Subcutaneous adipose tissue (tissue), 4 donors: ENCODE data around the gene MED14. TPM values are rescaled to one million over a fixed set of nuclear protein-coding genes. Genes with fewer than 3 reads are reported as not detected.

ENCODE experiments used
- total RNA-seq, 4 donors: library from RNA; depleted of rRNA; stranded (reverse); fragments of >200 nt; gene quantifications; one replicate each; pipeline ENCODE4 v1.1.0, GENCODE V29; 2016
- TF ChIP-seq, protein P1 (sequence below): fragments of 450-650 bp; IDR thresholded peaks from one replicate; pipeline ENCODE4 v1.5.1; 2016; ENCODE audit warnings: low read depth, mild to moderate bottlenecking, control low read depth, antibody characterized with exemption, moderate library complexity

Gene MED14
- total RNA-seq, 4 donors from 2014 or later, result 24.7 to 39.3 (median 31.8) TPM

DNA sequence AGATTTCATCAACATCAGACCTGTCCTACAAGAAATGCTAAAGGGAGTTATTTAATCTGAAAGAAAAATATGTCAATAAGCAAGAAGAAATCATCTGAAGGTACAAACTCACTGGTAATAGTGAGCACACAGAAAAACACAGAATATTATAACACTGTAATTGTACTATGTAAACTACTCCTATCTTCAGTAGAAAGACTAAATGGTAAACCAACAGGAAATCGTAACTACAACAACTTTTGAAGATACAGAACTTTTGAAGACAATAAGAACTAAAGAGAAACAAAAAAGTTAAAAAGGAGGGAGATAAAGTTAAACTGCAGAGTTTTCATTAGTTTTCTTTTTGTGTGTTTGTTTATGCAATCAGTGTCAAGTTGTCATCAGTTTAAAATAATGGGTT lies 12.4 kb downstream of the MED14 start:
- TF ChIP-seq, protein P1, sequence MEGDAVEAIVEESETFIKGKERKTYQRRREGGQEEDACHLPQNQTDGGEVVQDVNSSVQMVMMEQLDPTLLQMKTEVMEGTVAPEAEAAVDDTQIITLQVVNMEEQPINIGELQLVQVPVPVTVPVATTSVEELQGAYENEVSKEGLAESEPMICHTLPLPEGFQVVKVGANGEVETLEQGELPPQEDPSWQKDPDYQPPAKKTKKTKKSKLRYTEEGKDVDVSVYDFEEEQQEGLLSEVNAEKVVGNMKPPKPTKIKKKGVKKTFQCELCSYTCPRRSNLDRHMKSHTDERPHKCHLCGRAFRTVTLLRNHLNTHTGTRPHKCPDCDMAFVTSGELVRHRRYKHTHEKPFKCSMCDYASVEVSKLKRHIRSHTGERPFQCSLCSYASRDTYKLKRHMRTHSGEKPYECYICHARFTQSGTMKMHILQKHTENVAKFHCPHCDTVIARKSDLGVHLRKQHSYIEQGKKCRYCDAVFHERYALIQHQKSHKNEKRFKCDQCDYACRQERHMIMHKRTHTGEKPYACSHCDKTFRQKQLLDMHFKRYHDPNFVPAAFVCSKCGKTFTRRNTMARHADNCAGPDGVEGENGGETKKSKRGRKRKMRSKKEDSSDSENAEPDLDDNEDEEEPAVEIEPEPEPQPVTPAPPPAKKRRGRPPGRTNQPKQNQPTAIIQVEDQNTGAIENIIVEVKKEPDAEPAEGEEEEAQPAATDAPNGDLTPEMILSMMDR, result no peak

DNA sequence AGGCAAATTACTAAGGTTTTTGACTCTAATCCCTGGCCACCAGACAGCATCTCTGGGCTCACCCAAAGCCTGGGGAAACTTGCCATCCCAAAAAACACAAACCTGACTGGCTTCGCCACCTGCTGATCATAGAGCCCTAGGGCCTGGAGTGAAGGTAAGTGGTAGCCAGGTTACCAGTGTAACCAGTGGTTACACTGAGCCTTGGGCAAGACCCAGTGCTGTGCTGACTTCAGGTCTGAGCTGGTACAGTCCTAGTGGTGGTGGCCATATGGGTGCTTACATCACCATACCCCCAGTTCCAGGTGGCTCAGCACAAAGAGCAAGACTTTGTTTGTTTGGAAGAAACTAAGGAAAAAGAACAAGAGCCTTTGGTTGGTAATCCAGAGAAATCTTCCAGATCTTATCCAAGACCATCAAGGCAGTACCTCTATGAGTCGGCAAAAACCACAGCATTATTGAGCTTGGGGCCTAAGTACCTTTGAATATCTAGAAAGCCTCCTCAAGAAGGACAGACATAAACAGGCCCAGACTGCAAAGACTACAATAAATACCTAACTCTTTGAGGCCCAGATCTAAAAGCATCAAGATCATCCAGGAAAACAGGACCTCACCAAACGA lies 13.7 kb downstream of the MED14 start:
- TF ChIP-seq, protein P1, result no peak

DNA sequence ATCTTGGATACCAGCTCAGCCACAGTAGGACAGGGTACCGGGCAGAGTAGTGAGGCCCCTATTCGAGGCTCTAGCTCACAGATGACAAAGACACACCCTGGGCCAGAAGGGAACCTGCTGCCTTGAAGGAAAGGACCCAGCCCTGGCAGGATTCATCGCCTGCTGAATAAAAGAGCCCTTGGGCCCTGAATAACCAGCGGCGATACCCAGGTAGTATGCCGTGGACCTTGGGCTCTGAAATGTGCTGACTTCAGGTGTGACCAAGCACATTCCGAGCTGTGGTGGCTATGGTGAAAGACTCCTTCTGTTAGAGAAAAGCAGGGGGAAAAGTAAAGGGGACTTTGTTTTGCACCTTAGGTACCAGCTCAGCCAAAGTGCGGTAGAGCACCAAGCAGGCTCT lies 14.6 kb downstream of the MED14 start:
- TF ChIP-seq, protein P1, result no peak

DNA sequence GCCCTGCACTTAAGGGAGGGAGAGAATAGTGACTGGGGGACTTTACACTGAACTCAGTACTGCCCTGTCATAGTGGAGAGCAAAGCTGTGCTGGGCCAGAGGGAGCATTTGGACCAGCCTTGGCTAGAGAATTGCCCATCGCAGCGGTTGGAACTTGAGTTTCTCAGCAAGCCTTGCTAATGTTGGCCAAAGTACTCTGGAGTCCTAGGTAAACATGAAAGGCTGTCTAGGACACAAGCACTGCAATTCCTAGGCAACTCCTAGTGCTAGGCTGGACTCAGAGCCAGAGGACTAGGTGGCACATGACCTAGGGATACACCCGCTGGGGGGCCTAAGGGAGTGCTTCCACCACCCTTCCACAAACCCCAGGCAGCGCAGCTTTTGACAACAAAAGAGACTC lies 15.0 kb downstream of the MED14 start:
- TF ChIP-seq, protein P1, result no peak

DNA sequence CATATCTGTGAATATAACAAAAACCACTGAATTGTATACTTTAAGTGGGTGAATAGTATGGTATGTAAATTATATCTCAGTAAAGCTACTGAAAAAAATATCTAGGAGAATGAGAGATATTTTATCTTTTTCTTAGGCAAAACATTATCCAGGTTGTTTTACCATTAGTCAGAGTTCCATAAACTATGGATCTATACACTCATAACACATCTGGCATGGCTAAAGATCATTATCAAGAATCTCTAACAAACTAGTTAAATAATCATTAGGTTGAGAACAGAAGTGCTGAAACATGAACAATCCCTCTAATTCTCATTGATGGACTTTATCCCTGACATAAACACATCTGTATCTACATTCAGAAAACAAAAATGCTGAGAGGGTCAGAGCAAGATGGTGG lies 15.6 kb downstream of the MED14 start:
- TF ChIP-seq, protein P1, result no peak

DNA sequence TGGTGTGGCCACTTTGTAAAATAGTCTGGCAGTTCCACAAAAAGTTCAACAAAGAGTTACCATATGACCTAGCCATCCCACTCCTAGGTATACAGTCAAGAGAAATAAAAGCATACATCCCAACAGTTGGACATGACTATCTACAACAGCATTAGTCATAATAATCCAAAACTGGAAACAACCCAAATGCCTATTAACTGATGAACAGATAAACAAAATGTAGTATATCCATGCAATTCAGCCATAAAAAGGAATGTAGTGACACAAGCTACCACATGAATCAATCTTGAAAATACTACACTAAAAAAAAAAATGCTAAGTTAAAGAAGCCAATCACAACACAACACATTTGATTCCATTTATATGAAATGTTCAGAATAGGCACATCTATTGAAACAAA lies 16.1 kb downstream of the MED14 start:
- TF ChIP-seq, protein P1, result no peak

DNA sequence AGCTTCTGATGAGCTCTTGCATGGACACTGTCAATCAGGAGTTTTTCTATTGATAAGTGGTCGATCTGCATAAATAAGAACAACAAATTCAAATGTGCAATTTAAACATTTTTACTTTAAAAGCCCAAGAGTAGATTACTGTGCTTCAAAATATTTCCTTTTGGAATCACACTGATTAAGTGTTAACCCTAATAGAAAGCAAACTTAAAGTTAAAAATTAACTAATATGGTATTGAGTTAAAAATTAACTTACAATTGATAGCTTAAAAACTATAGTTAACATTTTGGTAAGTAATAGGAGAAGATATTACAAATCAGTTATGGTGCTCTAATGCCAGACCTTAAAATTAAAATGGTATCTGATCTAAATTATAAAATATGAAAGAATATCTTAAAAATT lies 25.9 kb downstream of the MED14 start:
- TF ChIP-seq, protein P1, result no peak
